Activated CD4-positive, alpha-beta T cell treated with anti-CD3 and anti-CD28 coated beads, Interleukin-2, Interleukin-4, amounts not matched to agents 100 ng/mL and 50 ng/mL, durations not matched to agents 16 hours and 8 hours (primary cell): Measurements from ENCODE around the gene ACSS2.

Source experiments
- DNase-seq: peaks from one replicate; pipeline ENCODE4 v3.0.0-alpha.2; 2020; ENCODE audit warnings: low spot score

Gene ACSS2

GRCh38 chr20:34949120-34949519 lies 72.7 kb downstream of the ACSS2 start:
- no peak for DNase-seq

DNA sequence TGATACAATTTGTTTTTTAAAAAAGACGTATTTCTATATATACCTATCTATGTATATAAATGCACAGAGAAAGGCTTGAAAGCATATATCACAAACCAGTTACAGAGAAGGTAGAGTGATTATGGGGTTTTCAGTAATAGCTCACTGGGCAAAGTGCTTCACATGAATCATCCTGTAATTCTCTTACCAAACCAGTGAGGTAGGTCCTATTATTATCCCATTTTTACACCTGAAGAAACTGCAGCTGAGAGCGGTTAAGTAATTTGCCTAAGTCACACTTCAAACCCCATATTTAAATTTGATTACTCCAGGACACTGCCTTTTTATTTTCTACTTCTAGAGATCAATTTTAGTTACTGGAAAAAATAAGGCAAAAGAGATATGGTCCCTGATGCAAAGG lies 74.8 kb downstream of the ACSS2 start:
- DNase-seq = no peak

GRCh38 chr20:34951652-34952051 lies 75.2 kb downstream of the ACSS2 start:
- no peak for DNase-seq

DNA sequence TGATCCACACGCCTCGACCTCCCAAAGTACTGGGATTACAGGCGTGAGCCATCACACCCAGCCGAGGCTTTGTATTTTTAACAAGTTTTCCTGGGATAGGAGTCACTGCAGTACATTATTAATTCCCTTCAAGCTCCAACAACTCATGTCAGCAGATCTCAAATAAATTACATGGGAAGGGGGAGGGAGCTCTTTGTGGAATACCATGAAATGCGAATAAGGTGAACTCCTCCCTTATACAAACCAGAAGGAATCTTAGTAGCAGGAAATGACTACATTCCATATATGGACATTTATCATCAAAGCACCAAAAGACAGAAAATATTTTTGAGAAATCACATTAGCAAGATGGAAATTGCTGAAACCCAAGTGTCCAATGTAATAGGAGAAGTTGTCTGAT lies 76.3 kb downstream of the ACSS2 start:
- DNase-seq = no peak

DNA sequence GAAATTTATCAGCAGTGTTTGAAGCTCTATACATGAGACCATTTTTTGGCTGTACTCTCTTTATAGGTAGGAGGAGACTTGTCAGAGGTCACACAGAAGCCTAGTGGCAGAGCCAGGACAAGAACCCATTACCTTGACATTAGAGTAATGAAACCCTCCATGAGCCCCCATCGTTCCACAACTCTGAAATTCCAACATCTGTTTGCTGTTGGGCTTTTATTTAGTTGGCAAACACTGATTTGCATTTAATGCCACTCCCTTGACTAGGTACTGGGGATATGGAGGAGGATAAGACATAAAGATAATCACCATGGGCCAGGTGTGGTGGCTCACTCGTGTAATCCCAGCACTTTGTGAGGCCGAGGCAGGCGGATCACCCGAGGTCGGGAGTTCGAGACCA lies 77.5 kb downstream of the ACSS2 start:
- DNase-seq = no peak

- DNase-seq = no peak
These were observed 78.5 kb downstream of the ACSS2 start for GRCh38 chr20:34954904-34955230.

- peak; percentile 97 for DNase-seq
These were observed 79.0 kb downstream of the ACSS2 start, which contains the start of the genes GSS and MYH7B for GRCh38 chr20:34955231-34956040. Gene GSS, minus strand, starts transcription at chr20:34955806. Its CDS starts 3,954 bp downstream, at chr20:34951852. Gene MYH7B, plus strand, starts transcription at chr20:34955868. Its CDS starts 22,138 bp downstream, at chr20:34978006.

DNA sequence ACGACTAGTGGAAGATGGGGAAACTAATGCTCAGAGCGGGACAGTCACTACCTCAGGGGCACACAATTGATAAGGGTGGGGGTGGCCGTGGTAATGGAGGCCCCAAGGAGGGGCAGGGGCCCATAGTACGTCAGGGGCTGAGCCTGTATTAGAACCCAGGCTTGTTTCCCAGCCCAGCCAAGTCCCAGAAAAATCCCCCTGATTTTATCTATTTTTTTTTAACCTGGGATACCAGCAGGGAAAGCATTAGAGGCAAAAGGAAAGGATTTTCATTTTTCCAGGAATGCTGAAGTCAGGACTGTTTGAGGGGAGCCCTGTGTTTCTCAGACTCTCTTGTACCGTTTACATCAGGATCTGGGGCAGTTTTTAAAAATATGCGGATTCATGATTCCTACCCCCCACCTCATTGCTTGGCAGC lies 79.6 kb downstream of the ACSS2 start:
- DNase-seq = no peak

DNA sequence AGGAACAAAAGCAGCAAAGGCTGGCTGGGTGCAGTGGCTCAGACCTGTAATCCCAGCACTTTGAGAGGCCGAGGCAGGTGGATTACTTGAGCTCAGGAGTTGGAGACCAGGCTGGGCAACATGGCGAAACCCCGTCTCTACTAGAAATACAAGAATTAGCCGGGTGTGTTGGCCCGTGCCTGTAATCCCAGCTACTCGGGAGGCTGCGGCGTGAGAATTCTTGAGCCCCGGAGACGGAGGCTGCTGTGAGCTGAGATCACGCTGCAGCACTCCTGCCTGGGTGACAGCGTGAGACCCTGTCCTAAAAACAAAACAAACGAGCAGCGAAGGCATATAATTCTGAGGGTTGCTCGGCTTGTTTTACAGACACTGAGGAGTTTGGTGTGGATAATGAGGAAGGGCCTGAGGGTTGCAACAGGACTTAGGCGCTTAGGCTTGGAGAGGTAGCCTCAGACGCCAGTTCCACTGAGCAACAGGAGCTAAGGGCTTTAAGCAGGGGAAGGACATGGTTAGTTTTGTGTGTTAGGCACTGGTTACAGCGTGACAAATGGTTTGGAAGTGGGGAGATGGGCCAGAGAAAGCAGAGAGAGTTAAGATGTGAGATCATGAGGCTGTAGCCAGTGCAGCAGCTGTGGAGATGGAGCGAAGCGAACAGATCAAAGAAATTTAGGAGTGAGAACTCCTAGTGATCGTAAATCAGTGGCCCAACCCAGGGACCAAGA lies 80.5 kb downstream of the ACSS2 start:
- DNase-seq = no peak

DNA sequence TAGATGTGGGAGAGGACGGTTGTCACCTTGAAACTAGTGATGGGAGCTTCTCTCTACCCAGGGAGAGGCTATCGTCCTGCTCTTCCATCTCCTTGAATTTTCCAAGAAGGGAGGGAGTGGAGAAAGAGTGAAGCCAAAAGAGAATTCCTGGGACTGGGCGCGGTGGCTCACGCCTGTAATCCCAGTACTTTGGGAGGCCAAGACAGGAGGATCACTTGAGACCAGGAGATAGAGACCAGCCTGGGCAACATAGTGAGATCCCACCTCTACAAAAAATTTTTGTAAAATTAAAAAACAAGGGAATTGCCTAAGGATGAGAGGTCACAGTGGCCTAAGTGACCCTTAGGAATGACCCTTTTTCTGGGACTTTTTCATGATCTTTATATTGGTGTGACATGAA lies 88.1 kb downstream of the ACSS2 start:
- no peak for DNase-seq

- no peak for DNase-seq
These were observed 88.6 kb downstream of the ACSS2 start for GRCh38 chr20:34965051-34965450.

DNA sequence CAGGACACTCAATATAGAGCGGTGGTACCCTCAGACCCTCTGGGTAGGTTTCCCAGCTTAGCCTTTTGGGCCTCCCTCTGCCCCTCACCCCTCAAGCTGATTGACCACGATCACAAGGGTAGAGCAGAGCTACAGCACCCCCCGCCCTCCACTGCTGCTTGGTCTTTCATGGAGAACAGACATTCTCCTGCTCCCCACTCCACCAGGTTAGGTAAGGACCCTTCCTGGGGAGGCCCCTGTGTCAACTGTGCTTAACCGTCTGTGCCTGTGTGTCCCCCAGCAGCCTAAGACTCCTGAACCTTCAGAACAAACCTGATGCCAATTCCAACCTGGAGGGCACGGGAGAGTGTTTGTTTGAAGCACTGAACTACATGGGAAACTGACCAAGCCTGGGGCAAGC lies 91.0 kb downstream of the ACSS2 start:
- no peak for DNase-seq

- DNase-seq = no peak
These were observed 91.8 kb downstream of the ACSS2 start for GRCh38 chr20:34968042-34968775.

DNA sequence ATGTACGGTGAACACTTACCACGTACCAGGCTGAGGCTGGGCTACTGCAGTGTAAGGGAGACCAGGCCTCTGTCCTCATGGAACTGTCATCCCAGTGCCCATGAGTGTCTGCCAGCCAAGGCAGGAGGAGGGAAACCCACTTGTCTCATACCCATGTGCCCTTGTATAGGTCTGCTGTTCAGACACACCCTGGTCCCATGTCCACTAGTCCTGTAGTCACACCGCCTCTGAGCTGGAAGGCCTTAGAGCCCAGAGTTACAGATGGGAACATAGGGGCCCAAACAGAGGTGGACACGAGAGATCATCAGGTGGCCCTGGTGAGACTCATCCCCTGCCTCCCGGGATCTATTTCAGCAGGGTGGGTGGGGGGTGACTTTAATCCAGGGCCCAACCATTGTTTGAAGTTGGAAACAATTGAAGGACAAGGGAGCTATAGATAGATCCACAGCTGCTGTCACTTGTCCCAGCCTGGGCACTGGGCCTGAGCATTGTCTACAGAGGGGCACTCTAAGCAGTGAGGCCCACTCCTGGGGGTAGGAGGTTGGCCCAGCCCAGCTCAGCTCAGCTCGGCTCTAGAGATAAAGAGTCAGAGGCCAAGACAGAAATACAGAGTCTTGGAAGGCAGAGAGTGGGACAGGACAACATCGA lies 93.9 kb downstream of the ACSS2 start:
- DNase-seq = no peak

GRCh38 chr20:34970846-34971560 lies 94.6 kb downstream of the ACSS2 start:
- no peak for DNase-seq

GRCh38 chr20:34971561-34972235 lies 95.3 kb downstream of the ACSS2 start:
- no peak for DNase-seq

DNA sequence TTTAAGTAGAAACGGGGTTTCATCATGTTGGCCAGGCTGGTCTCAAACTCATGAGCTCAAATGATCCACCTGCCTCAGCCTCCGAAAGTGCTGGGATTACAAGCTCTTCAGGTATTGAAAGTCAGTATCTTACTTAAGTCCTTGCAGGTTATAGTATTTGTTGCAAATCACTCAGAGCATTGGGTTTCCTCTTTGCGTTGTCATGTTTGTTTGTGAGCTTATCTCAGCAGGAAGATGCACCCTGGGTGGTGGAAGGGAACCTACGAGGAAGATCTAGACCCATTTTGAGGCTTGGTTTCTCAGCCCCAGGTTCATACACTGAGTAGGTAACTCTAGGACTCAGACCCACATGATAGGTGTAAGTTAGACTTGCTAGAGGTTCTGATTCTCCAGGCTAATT lies 97.8 kb downstream of the ACSS2 start:
- no peak for DNase-seq

- no peak for DNase-seq
These were observed 99.9 kb downstream of the ACSS2 start for GRCh38 chr20:34976286-34976685.
